Measurements from ENCODE around the gene CCDC82. TPM values are rescaled to one million over a fixed set of nuclear protein-coding genes. Genes with fewer than 3 reads are reported as not detected.

Gene CCDC82
- total and polyA plus RNA-seq, 2 of the 4 experiments (the other 2 are of a cell fraction): 4.1 to 9.4 TPM

GRCh38 chr11:96384156-96384555 lies 5.6 kb downstream of the CCDC82 start:
- Histone ChIP-seq H4K8ac (ENCODE audit: low read depth in 2 of 2, low read length in 2 of 2) (no peak overlapping the region), H3K23ac (ENCODE audit: low read depth, low read length) (no peak overlapping the region), H4K5ac (ENCODE audit: low read depth, low read length) (no peak overlapping the region), H3K56ac (ENCODE audit: extremely low read depth, insufficient read depth, low read length) (no peak overlapping the region), H2BK5ac (ENCODE audit: low read depth, low read length, poor library complexity, severe bottlenecking) (no peak overlapping the region), H3K4me3 (ENCODE audit: insufficient read depth, low read depth, low read length) (no peak overlapping the region), H3K9me1 (ENCODE audit: insufficient read depth, low read length) (no peaks in the 10 kb centered on the region), H4K20me1 (ENCODE audit: insufficient read depth, low read length) (no peaks in the 10 kb centered on the region), H3K27me3 (ENCODE audit: control insufficient read depth, insufficient read depth, low read length) (no peaks in the 10 kb centered on the region), H3K9ac (ENCODE audit: low read depth, low read length) (no peak overlapping the region), H3K9me3 (ENCODE audit: control insufficient read depth, insufficient read depth, low read length) (no peaks in the 10 kb centered on the region), H2BK120ac (ENCODE audit: low read depth, low read length) (no peak overlapping the region), H2BK15ac (ENCODE audit: low read depth, low read length) (no peak overlapping the region), H3K79me1 (ENCODE audit: low read depth in 1 of 2, low read length in 2 of 2) (peaks cover 19 to 24% of the 10 kb centered on the region in 2 experiments), H3K4me2 (ENCODE audit: low read depth, low read length) (no peak overlapping the region), H3K14ac (replicated peaks; ENCODE audit: low read depth, low read length) (no peak overlapping the region), H3K4me1 (ENCODE audit: control insufficient read depth, insufficient read depth, low read length) (no peaks in the 10 kb centered on the region; the same call in 1 of the 2 replicates), H2BK20ac (ENCODE audit: low read depth, low read length) (no peak overlapping the region), H3K36me3 (ENCODE audit: control insufficient read depth, insufficient read depth, low read length) (peaks cover 4% of the 10 kb centered on the region), H2AK5ac (ENCODE audit: low read depth, low read length) (no peak overlapping the region), H2AK9ac (replicated peaks; ENCODE audit: low read depth, low read length, poor library complexity) (no peak overlapping the region), H3K18ac (ENCODE audit: low read depth, low read length) (no peak overlapping the region), H3K4ac (ENCODE audit: low read depth, low read length) (no peak overlapping the region), H2AFZ (replicated peaks; ENCODE audit: low read length, poor library complexity) (no peak overlapping the region), H3K27ac (ENCODE audit: insufficient read depth, low read length) (no peak overlapping the region), H4K91ac (ENCODE audit: insufficient read depth, low read depth, low read length) (no peak overlapping the region)
- dilution Hi-C loops (cut with HindIII; ENCODE audit: low sequenced_read_pairs, unreplicated experiment): no loop called here
- TF ChIP-seq USF2 (IDR thresholded peaks at IDR 0.05; ENCODE audit: low read depth, low read length) (no peak), SMC3 (IDR thresholded peaks at IDR 0.05; ENCODE audit: low read depth, low read length) (no peak), NFE2L2 (IDR thresholded peaks at IDR 0.05; ENCODE audit: low read depth, low read length) (no peak), RAD21 (IDR thresholded peaks at IDR 0.05; ENCODE audit: low read length) (no peak), CTCF (conservative IDR thresholded peaks at IDR 0.05; ENCODE audit: low read depth, low read length) (no peak), ELK1 (IDR thresholded peaks at IDR 0.05; ENCODE audit: borderline replicate concordance, low read depth, low read length) (no peak), POLR2A (IDR thresholded peaks at IDR 0.05; ENCODE audit: low read depth, low read length) (no peak), MAFK (IDR thresholded peaks at IDR 0.05; ENCODE audit: low read depth, low read length) (no peak)
- in situ Hi-C loops (cut with MboI; ENCODE audit: low sequenced_read_pairs): no loop called here
- ATAC-seq (ENCODE audit: low read depth) (no peak), DNase-seq (no peak)
- intact Hi-C loops (cut with micrococcal nuclease): no loop called here
- CTCF ChIA-PET: interaction anchor here (0.9 kb wide), 1 partner anchor 298 kb away, joined by 3 read pairs; no protein-coding TSS in a partner anchor
- POLR2A ChIA-PET (ENCODE audit: unreplicated experiment): no interaction called here
- no CpG with 5 or more reads among the region's 3 CpGs for WGBS, 2 experiments (ENCODE audit: extremely low coverage in 2 of 2, insufficient read length in 1 of 2)
- BruUV-seq (replicated peaks): no TSS peak

All from IMR-90 (cell line).